Tibial nerve (tissue), 4 donors: ENCODE measurements around the gene RUSC1.

Source experiments
- CTCF ChIP-seq, 5 experiments: fragments of 200-600 bp in 3 of 5; fragments of 450-650 bp in 2 of 5; sonication (generic) in 3 of 5; IDR thresholded peaks; one replicate each; pipeline ENCODE4 v1.5.1; 2016 to 2019; ENCODE audit warnings: antibody characterized with exemption in 5 of 5, mild to moderate bottlenecking in 3 of 5, moderate library complexity in 2 of 5
- EP300 ChIP-seq, 2 donors: sonication (generic); formaldehyde crosslinking; IDR thresholded peaks; one replicate each; pipeline ENCODE4 v1.6.1; 2017; ENCODE audit warnings: antibody characterized with exemption in 2 of 2, mild to moderate bottlenecking in 1 of 2
- POLR2A ChIP-seq, 2 donors: fragments of 450-650 bp; IDR thresholded peaks; one replicate each; pipeline ENCODE4 v1.6.1; 2017; ENCODE audit warnings: antibody characterized with exemption in 2 of 2, mild to moderate bottlenecking in 2 of 2, moderate library complexity in 2 of 2

- TF ChIP-seq CTCF (IDR thresholded peaks at IDR 0.05) (no peak), EP300 (IDR thresholded peaks at IDR 0.05) (no peak), POLR2A (IDR thresholded peaks at IDR 0.05) (no peak)
Measured at GRCh38 chr1:155321639-155322503, 1.2 kb downstream of the RUSC1 start.
